ENCODE data around the gene AFAP1L2. TPM values are rescaled to one million over a fixed set of nuclear protein-coding genes. Genes with fewer than 3 reads are reported as not detected.

The AFAP1L2 gene
- total RNA-seq, 1 donor, result 7.3 TPM

DNA sequence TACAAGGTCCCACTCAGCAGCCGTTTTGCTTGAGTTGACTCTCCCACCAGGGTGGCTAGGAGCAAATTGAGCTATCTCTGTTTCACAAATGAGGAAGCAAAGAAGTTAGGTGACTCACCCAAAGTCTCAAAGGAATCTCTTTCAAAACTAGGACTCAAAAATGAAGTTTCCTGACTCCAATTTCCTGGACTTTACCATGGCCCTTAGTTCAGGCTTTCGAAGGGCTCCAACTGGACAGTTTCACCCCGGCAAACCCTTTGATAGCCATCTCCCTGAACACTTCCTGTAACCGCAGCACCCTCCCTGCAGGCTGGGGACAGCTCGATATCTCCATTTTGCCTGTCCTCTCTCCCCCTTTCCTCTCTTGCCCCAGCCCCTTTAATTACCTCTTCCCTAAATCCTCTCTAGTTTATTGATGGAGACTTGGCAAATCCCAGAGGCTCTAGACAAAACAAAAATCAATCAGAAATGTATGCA, 4.7 kb upstream of the AFAP1L2 start:
- no peak for DNase-seq (ENCODE audit: low read depth)
- no peak overlapping the region for H3K4me3 ChIP-seq (ENCODE audit: low read depth, low read length)
- TF ChIP-seq, protein P1, sequence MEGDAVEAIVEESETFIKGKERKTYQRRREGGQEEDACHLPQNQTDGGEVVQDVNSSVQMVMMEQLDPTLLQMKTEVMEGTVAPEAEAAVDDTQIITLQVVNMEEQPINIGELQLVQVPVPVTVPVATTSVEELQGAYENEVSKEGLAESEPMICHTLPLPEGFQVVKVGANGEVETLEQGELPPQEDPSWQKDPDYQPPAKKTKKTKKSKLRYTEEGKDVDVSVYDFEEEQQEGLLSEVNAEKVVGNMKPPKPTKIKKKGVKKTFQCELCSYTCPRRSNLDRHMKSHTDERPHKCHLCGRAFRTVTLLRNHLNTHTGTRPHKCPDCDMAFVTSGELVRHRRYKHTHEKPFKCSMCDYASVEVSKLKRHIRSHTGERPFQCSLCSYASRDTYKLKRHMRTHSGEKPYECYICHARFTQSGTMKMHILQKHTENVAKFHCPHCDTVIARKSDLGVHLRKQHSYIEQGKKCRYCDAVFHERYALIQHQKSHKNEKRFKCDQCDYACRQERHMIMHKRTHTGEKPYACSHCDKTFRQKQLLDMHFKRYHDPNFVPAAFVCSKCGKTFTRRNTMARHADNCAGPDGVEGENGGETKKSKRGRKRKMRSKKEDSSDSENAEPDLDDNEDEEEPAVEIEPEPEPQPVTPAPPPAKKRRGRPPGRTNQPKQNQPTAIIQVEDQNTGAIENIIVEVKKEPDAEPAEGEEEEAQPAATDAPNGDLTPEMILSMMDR (IDR thresholded peaks at IDR 0.05; ENCODE audit: insufficient read depth, low read depth, low read length), result no peak

DNA sequence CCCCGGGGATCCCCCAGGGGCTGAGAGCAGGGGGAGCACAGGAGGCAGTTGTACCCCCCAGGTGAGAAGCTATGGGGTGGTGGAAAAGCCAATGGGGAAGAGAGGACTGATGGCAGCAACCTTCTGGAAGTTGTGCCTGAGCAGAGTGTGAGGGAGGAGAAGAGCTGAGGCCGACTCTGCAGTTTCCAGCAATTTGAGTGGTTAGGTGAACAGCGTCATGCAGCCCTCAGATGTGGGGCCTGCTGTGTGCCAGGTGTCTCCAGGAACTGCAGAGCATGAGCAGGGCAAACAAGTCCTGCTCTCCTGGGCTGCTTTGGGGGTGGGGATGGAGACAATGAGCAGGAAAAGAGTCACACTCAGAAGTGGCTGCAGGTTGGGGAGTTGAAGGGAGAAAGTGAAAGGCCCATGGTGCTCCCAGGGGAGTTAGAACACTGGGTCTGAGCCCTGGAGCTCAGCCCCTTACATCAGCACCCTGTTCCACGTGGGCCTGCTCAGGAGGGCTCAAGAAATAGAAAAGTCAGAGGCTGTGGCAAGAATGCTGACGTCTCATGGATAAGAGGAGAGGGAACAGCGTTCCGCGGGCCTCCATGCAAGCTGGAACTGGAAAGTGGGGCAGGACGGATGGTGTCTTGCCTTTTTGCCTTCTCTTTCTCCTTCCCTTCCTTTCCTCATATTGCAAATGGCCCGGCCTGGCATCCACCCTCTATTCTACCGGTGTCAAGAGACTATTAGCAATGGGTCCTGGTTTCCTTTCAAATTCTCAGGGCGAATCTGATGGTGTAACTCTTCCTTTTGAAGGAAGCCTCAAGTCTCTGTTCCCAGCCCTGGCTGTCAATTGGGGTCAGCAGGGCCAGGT, 4.0 kb upstream of the AFAP1L2 start:
- TF ChIP-seq, protein P1 (IDR thresholded peaks at IDR 0.05; ENCODE audit: insufficient read depth, low read depth, low read length), result no peak
- no peak for DNase-seq (ENCODE audit: low read depth)

DNA sequence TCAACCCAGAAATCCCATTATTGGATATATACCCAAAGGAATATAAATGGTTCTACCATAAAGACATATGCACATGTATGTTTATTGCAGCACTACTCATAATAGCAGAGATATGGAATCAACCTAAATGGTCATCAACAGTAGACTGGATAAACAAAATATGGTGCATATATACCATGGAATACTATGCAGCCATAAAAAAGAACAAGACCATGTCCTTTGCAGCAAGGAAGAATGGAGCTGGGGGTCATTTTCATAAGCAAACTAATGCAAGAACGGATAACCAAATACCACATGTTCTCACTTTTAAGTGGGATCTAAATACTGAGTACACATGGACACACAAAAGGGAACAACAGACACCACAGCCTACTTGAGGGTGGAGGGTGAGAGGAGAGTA, 2.2 kb upstream of the AFAP1L2 start:
- TF ChIP-seq, protein P1 (IDR thresholded peaks at IDR 0.05; ENCODE audit: insufficient read depth, low read depth, low read length), result no peak
- no peak overlapping the region for H3K4me3 ChIP-seq (ENCODE audit: low read depth, low read length)
- no peak for DNase-seq (ENCODE audit: low read depth)

More for the DNA sequence above, 4.0 kb upstream of the AFAP1L2 start:
- H3K4me3 ChIP-seq (ENCODE audit: low read depth, low read length), result no peak overlapping the region

DNA sequence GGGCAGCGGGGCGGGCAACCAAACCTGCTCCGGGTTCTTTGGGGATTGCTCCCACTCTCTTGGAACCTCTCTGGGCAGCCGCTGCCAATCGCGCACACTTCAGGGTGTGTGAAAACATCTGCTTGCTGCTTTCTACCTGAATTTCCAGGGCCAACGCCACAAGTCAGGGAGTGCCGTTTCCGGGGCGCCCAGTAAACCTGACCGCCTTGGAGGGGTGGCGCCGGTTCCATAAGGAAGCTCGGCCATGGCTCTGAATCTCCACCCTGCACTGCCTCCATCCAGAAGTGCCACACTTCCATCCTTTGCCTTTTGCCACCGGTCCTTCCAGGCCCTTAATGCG, 679 bp upstream of the AFAP1L2 start:
- no peak for DNase-seq (ENCODE audit: low read depth)
- peak overlapping the region; percentile 84 for H3K4me3 ChIP-seq (ENCODE audit: low read depth, low read length)
- TF ChIP-seq, protein P1 (IDR thresholded peaks at IDR 0.05; ENCODE audit: insufficient read depth, low read depth, low read length), result no peak

DNA sequence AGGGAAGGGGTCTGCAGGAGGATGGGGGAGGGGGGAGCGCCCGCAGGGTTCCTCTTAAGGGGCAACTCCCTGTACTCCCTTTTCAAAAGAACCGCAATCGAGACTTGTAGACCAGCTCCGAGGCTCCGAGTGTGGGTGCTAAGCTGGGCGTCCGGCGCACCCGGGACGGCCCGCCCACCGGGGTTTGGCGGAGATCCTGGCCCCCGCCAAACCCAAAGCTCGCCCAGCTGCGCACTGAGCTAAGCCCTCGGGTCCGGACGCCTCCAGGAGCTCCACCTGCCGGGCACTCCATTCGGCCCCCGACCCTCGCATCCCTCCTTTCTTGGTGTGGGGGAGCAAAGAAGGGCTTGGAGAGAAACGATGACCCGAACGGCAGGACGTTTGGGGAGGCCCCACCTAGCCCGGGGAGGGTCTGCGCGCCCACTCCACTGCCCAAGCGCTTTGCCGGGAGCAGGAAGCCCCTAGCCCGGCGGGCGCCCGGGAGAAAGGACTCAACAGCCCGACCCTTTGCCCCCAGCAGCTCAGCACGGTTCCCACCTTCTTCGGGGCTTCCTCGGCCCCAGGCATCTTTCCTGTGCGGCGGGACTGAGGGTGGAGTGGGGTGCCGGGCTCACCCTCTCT, 651 bp downstream of the AFAP1L2 start:
- peak; percentile 74 for DNase-seq (ENCODE audit: low read depth)
- TF ChIP-seq, protein P1 (IDR thresholded peaks at IDR 0.05; ENCODE audit: insufficient read depth, low read depth, low read length), result peak; percentile 48
- H3K4me3 ChIP-seq (ENCODE audit: low read depth, low read length), result peak overlapping the region; percentile 84

DNA sequence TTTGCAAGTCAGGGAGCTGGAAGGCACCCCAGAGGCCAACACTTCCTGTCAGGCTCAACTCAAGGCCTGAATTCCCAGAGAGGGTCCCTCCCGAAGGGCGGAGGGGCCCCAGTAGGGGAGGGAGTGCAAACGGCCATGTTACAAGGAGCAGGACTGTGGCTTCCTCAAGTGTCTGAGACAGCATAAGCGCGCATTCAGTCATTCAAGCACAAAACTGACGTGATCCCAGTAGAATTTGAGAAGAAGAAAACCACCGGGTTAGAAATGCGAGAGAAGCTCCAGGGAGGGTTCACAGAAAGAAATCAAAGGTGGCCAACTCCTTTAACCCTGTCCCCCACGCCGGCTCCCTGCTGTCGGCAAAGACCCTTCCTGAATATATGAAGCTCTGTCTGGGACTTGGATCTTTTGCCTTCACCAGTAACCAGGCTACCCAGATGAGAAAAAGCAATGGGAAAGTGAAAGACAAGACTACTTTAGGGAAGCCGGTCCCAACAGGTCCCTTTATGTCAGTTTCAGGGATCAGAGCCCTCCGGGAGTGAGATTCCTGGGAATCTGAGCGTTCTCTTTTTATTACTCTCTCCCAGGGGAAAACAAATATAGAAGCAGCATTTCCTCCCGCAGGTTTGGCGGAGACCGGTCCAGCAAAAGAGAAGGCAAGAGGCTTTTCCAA, 1.3 kb downstream of the AFAP1L2 start:
- DNase-seq (ENCODE audit: low read depth), result peak; percentile 61
- H3K4me3 ChIP-seq (ENCODE audit: low read depth, low read length), result peak overlapping the region; percentile 84
- TF ChIP-seq, protein P1 (IDR thresholded peaks at IDR 0.05; ENCODE audit: insufficient read depth, low read depth, low read length), result no peak
